ENCODE results near the gene CCSER1. TPM values are rescaled to one million over a fixed set of nuclear protein-coding genes. Genes with fewer than 3 reads are reported as not detected.
"Not testable (repeated sequence)": the region's sequence is repeated elsewhere in the genome, so short reads cannot be mapped to it uniquely, and the experiment has no call there.

The CCSER1 gene
- total RNA-seq, 1 experiment from 2014 or later, result 10.1 TPM

DNA sequence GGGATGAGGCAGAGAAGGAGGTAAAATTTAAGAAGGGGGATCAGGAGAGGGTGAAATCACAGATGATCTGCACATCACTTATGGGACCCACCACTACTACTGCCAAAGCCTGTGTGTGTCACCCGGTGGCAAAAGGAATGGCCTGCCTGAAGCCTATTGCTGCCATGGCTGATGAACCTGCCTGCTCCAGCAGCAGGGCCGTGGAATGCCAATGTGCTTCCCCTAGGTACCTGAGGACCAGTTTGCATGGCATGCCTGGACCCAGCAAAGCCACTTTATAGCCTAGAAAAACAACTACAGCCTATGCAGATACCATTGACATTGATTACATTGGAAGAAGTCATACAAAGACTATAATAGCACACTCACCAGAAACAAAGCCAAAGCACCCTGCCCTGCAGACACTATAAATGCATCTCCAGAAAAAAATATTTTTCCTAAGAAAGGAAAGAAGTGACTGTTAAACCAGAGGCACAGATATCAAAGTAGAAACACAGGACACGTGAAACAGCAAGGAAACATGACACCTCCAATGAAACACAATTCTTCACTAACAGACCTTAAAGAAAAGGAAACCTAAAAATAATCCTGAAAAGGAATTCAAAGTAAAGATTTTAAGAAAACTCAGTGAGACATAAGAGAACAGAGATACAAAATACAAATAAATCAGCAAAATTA is 1495.9 kb downstream of the CCSER1 start:
- no peak overlapping the region for H3K4me3 ChIP-seq
- H3K36me3 ChIP-seq, result no peaks in the 10 kb centered on the region
- no peak for DNase-seq
- H3K27me3 ChIP-seq, result no peaks in the 10 kb centered on the region
- no peaks in the 10 kb centered on the region for H3K9me3 ChIP-seq (replicated peaks)
- no peak overlapping the region for H3K27ac ChIP-seq
- H3K4me1 ChIP-seq, result no peaks in the 10 kb centered on the region

DNA sequence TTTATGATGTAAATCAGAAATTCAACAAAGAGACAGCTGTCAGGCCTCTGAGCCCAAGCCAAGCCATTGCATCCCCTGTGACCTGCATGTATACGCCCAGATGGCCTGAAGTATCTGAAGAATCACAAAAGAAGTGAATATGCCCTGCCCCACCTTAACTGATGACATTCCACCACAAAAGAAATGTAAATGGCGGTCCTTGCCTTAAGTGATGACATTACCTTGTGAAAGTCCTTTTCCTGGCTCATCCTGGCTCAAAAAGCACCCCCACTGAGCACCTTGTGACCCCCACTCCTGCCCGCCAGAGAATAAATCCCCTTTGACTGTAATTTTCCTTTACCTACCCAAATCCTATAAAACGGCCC is 1496.4 kb downstream of the CCSER1 start:
- not testable (repeated sequence) for H3K36me3 ChIP-seq; H3K4me1 ChIP-seq; H3K27ac ChIP-seq; H3K27me3 ChIP-seq; H3K4me3 ChIP-seq; H3K9me3 ChIP-seq (replicated peaks); DNase-seq

DNA sequence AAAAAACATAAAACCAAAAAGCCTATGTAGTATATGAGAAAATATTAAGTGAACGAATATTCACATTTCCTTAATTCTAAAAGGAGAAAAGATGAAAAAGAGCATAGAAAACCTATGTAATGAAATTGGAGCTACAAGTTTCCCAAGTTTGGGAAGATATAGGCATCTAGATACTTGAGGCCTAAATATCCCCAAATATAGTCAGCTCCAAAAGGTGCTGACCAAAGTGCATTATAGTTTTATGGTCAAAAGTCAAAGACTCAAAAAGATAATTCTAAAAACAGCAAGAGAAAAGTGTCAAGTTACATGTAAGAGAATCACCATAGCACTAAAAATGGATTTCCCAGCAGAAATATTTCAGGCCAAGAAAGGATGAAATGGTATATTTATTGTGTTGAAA is 1502.9 kb downstream of the CCSER1 start:
- Histone ChIP-seq H3K27me3 (no peaks in the 10 kb centered on the region), H3K4me3 (no peak overlapping the region), H3K9me3 (replicated peaks) (no peaks in the 10 kb centered on the region), H3K36me3 (no peaks in the 10 kb centered on the region), H3K4me1 (no peaks in the 10 kb centered on the region), H3K27ac (no peak overlapping the region)
- no peak for DNase-seq

GRCh38 chr4:91630764-91631163 is 1503.6 kb downstream of the CCSER1 start:
- Histone ChIP-seq H3K4me1 (no peaks in the 10 kb centered on the region), H3K27ac (no peak overlapping the region), H3K27me3 (no peaks in the 10 kb centered on the region), H3K9me3 (replicated peaks) (no peaks in the 10 kb centered on the region), H3K4me3 (no peak overlapping the region), H3K36me3 (no peaks in the 10 kb centered on the region)
- DNase-seq, result no peak

- DNase-seq, result no peak
- Histone ChIP-seq H3K9me3 (replicated peaks) (no peaks in the 10 kb centered on the region), H3K27ac (no peak overlapping the region), H3K27me3 (no peaks in the 10 kb centered on the region), H3K36me3 (no peaks in the 10 kb centered on the region), H3K4me1 (no peaks in the 10 kb centered on the region), H3K4me3 (no peak overlapping the region)
Measured at GRCh38 chr4:91631335-91631734, 1504.1 kb downstream of the CCSER1 start.

DNA sequence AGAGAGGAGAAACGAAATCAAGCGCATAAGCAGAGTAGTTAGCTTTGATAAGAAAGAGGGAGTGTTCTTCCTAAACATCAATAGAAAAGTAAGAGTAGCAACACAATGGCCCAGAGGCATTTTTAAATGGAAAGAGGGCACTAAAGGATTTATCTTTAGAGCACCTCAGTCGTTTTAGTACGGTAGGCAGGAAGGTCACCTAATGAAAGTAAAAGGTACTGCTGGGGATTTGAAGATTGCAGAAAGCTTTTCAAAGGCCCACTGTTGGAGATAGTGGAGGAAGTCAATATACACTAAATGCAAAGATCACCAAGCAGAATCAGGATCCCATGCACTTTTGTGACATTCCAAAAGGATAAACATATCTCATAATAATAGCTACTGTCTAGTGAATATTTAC is 1508.9 kb downstream of the CCSER1 start:
- no peak overlapping the region for H3K4me3 ChIP-seq
- H3K9me3 ChIP-seq (replicated peaks), result no peaks in the 10 kb centered on the region
- no peaks in the 10 kb centered on the region for H3K36me3 ChIP-seq
- H3K27me3 ChIP-seq, result no peaks in the 10 kb centered on the region
- H3K4me1 ChIP-seq, result no peaks in the 10 kb centered on the region
- no peak overlapping the region for H3K27ac ChIP-seq
- no peak for DNase-seq

Other genes starting within 250 kb of the CCSER1 start
- gene MMRN1, start 232.5 kb upstream of the CCSER1 start, total RNA-seq (2014; rRNA removed; shearing (Covaris generic)), result not detected in 2 replicates

Data from SJCRH30 (cell line).